Measurements from ENCODE around the gene MRPL37.

GRCh38 chr1:54224233-54224632 is 24.3 kb downstream of the MRPL37 start:
- TF ChIP-seq ZFP30 (CRISPR knock-in tag; IDR thresholded peaks at IDR 0.05) (no peak), TOX (CRISPR knock-in tag; IDR thresholded peaks at IDR 0.05; ENCODE audit: borderline replicate concordance) (no peak), OSR1 (CRISPR knock-in tag; IDR thresholded peaks at IDR 0.05) (no peak), ZNF70 (CRISPR knock-in tag; IDR thresholded peaks at IDR 0.05) (no peak), ISL1 (CRISPR knock-in tag; IDR thresholded peaks at IDR 0.05) (no peak)
